SH-SY5Y (cell line): Measurements from ENCODE around the gene ABLIM2.

Source experiments
- GATA2 ChIP-seq: IDR thresholded peaks from 2 replicates; pipeline ENCODE4 v1.6.1; 2011; ENCODE audit warnings: mild to moderate bottlenecking, low read depth, low read length
- GATA3 ChIP-seq: IDR thresholded peaks from 2 replicates; pipeline ENCODE4 v1.6.1; 2011; ENCODE audit warnings: low read depth, mild to moderate bottlenecking, low read length, moderate library complexity

DNA sequence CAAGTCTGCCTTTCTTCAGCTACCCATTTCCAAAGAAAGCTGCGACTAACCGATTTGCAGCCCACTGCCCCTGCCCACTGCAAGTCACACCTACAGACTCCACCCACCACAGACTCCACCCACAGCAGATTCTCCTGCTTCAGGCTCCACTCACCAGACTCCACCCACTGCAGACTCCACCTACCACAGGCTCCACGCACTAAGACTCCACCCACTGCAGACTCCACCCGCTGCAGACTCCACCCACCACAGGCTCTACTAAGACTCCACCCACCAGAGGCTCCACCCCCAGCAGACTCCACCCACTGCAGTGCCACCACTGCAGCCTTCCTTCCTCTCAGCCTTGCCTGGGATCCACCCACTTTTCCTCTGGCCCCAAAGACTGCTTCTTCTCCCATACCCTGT is 41.3 kb downstream of the ABLIM2 start:
- TF ChIP-seq GATA2: no peak
- no peak for TF ChIP-seq GATA3
